ES-I3 (cell line): ENCODE data around the gene NUBPL.

Experiments used
- H3K36me3 ChIP-seq: 2 replicates; pipeline ENCODE4 v1.6.1; 2013; ENCODE audit warnings: mild to moderate bottlenecking, low read length, control low read depth, moderate library complexity; ENCODE audit not compliant: insufficient read depth
- H3K4me1 ChIP-seq: 2 replicates; pipeline ENCODE4 v1.6.1; 2013; ENCODE audit warnings: mild to moderate bottlenecking, control low read depth, low read length; ENCODE audit not compliant: insufficient read depth
- H3K9ac ChIP-seq: 2 replicates; pipeline ENCODE4 v1.6.1; 2013; ENCODE audit warnings: low read depth, mild to moderate bottlenecking, low read length, moderate library complexity
- H3K9me3 ChIP-seq: 2 replicates; pipeline ENCODE4 v1.6.1; 2013; ENCODE audit warnings: mild to moderate bottlenecking, low read length, moderate library complexity; ENCODE audit not compliant: control insufficient read depth, insufficient read depth

NUBPL gene

GRCh38 chr14:31561155-31561846 lies at the start of gene NUBPL:
TSS of gene NUBPL (plus strand) at chr14:31561404. CDS start at chr14:31561440, 36 bp downstream.
- Histone ChIP-seq H3K36me3 (no peaks in the 10 kb centered on the region), H3K4me1 (no peaks in the 10 kb centered on the region), H3K9ac (peak within 1 kb of the TSS; percentile 85), H3K9me3 (no peaks in the 10 kb centered on the region; the same call in 1 of the 2 replicates)

GRCh38 chr14:31527087-31527486 lies 34.1 kb upstream of the NUBPL start:
- Histone ChIP-seq H3K9ac (no peak overlapping the region), H3K36me3 (no peaks in the 10 kb centered on the region), H3K9me3 (no peaks in the 10 kb centered on the region), H3K4me1 (no peaks in the 10 kb centered on the region)

- Histone ChIP-seq H3K36me3 (no peaks in the 10 kb centered on the region), H3K9ac (no peak overlapping the region), H3K9me3 (no peaks in the 10 kb centered on the region), H3K4me1 (no peaks in the 10 kb centered on the region)
Observed at GRCh38 chr14:31527546-31527945, 33.7 kb upstream of the NUBPL start.

GRCh38 chr14:31529053-31529452 lies 32.2 kb upstream of the NUBPL start:
- Histone ChIP-seq H3K9me3 (no peaks in the 10 kb centered on the region), H3K36me3 (no peaks in the 10 kb centered on the region), H3K9ac (no peak overlapping the region), H3K4me1 (no peaks in the 10 kb centered on the region)

- H3K36me3 ChIP-seq = no peaks in the 10 kb centered on the region
Observed at GRCh38 chr14:31530136-31530535, 31.1 kb upstream of the NUBPL start.

GRCh38 chr14:31536201-31536960 lies 24.8 kb upstream of the NUBPL start:
- no peaks in the 10 kb centered on the region for H3K9me3 ChIP-seq
- H3K9ac ChIP-seq = no peak overlapping the region
- no peaks in the 10 kb centered on the region for H3K36me3 ChIP-seq
- no peaks in the 10 kb centered on the region for H3K4me1 ChIP-seq

More at GRCh38 chr14:31530136-31530535, 31.1 kb upstream of the NUBPL start:
- H3K9ac ChIP-seq = no peak overlapping the region
- no peaks in the 10 kb centered on the region for H3K9me3 ChIP-seq
- no peaks in the 10 kb centered on the region for H3K4me1 ChIP-seq

- H3K9me3 ChIP-seq = no peaks in the 10 kb centered on the region
- no peaks in the 10 kb centered on the region for H3K4me1 ChIP-seq
- H3K9ac ChIP-seq = no peak overlapping the region
- no peaks in the 10 kb centered on the region for H3K36me3 ChIP-seq
Observed at GRCh38 chr14:31541702-31542101, 19.5 kb upstream of the NUBPL start.

GRCh38 chr14:31543969-31544799 lies 17.0 kb upstream of the NUBPL start:
- Histone ChIP-seq H3K4me1 (no peaks in the 10 kb centered on the region), H3K9me3 (no peaks in the 10 kb centered on the region; the same call in 1 of the 2 replicates), H3K9ac (no peak overlapping the region), H3K36me3 (no peaks in the 10 kb centered on the region)

- no peak overlapping the region for H3K9ac ChIP-seq
- no peaks in the 10 kb centered on the region; the same call in 1 of the 2 replicates for H3K9me3 ChIP-seq
- no peaks in the 10 kb centered on the region for H3K36me3 ChIP-seq
- no peaks in the 10 kb centered on the region for H3K4me1 ChIP-seq
Observed at GRCh38 chr14:31544816-31545215, 16.4 kb upstream of the NUBPL start.

GRCh38 chr14:31545328-31545727 lies 15.9 kb upstream of the NUBPL start:
- Histone ChIP-seq H3K9ac (no peak overlapping the region), H3K9me3 (no peaks in the 10 kb centered on the region; the same call in 1 of the 2 replicates), H3K4me1 (no peaks in the 10 kb centered on the region), H3K36me3 (no peaks in the 10 kb centered on the region)

- no peak overlapping the region for H3K9ac ChIP-seq
- H3K9me3 ChIP-seq = no peaks in the 10 kb centered on the region; the same call in 1 of the 2 replicates
- H3K36me3 ChIP-seq = no peaks in the 10 kb centered on the region
- no peaks in the 10 kb centered on the region for H3K4me1 ChIP-seq
Observed at GRCh38 chr14:31549817-31550216, 11.4 kb upstream of the NUBPL start.

GRCh38 chr14:31550589-31550988 lies 10.6 kb upstream of the NUBPL start:
- Histone ChIP-seq H3K9me3 (no peaks in the 10 kb centered on the region; the same call in 1 of the 2 replicates), H3K9ac (no peak overlapping the region), H3K4me1 (no peaks in the 10 kb centered on the region), H3K36me3 (no peaks in the 10 kb centered on the region)

- Histone ChIP-seq H3K36me3 (no peaks in the 10 kb centered on the region), H3K9ac (no peak overlapping the region)
Observed at GRCh38 chr14:31556191-31556590, 5.0 kb upstream of the NUBPL start.

GRCh38 chr14:31559939-31560338 lies 1.3 kb upstream of the NUBPL start:
- no peaks in the 10 kb centered on the region; the same call in 1 of the 2 replicates for H3K9me3 ChIP-seq
- no peak overlapping the region for H3K9ac ChIP-seq
- no peaks in the 10 kb centered on the region for H3K36me3 ChIP-seq
- H3K4me1 ChIP-seq = no peaks in the 10 kb centered on the region

More at GRCh38 chr14:31556191-31556590, 5.0 kb upstream of the NUBPL start:
- no peaks in the 10 kb centered on the region; the same call in 1 of the 2 replicates for H3K9me3 ChIP-seq
- no peaks in the 10 kb centered on the region for H3K4me1 ChIP-seq
